Pancreas (tissue), 10 donors: ENCODE measurements around the gene NAT8L. TPM values are rescaled to one million over a fixed set of nuclear protein-coding genes. Genes with fewer than 3 reads are reported as not detected.
A peak's percentile ranks its signal among the peaks of the same experiment; 100 is the strongest.

Experiments
- ATAC-seq, 4 donors: fragments of 200-7000 bp; cut with Tn5 transposase; one replicate each; pipeline versions ENCODE4 v1.8.0 to v1.9.1; 2020; ENCODE audit warnings: mild to moderate bottlenecking in 4 of 4, moderate library complexity in 4 of 4
- DNase-seq, 6 donors: peaks; one replicate each; pipeline ENCODE4 v3.0.0-alpha.2; 2020
- FAIRE-seq: peaks from 2 replicates; lab custom pipeline; 2012; peaks lifted over from hg19 to GRCh38; lab: Jason Lieb, UNC
- H3K27ac ChIP-seq, 4 donors: fragments of 200-600 bp; sonication (generic); 1 replicate in 3 of 4; 2 replicates in 1 of 4; pipeline versions ENCODE4 v1.5.0 to v1.8.0; 2020
- H3K27me3 ChIP-seq, 4 donors: fragments of 200-600 bp; one replicate each; pipeline ENCODE4 v1.8.0; 2021
- H3K36me3 ChIP-seq, 3 donors: fragments of 200-600 bp; sonication (generic) in 1 of 3; one replicate each; pipeline versions ENCODE4 v1.5.0 to v1.8.0; 2020 to 2021
- H3K4me1 ChIP-seq, 3 donors: fragments of 200-600 bp; one replicate each; pipeline ENCODE4 v1.8.0; 2021
- H3K4me3 ChIP-seq, 4 donors: fragments of 200-600 bp; sonication (generic) in 2 of 4; one replicate each; pipeline versions ENCODE4 v1.5.0 to v1.8.0; 2020 to 2021
- H3K9me3 ChIP-seq, 4 donors: fragments of 200-600 bp; one replicate each; pipeline ENCODE4 v1.8.0; 2021
- WGBS, 2 donors: extraction: QIAGEN DNeasy Blood & Tissue Kit; methylation state at CpG; one replicate each; pipeline ENCODE4 v1.1.7; 2013; 5-methylcytosine and 5-hydroxymethylcytosine counted together
- intact Hi-C, 3 donors: fragments of 100-400 bp; cut with DNase I; formaldehyde crosslinking; loops; one replicate each; pipeline versions ENCODE4 v1.11.1 to v1.14.2; 2022
- polyA plus RNA-seq, 2 donors: library from polyadenylated mRNA; stranded (reverse); fragments of 200-250 nt; gene quantifications; one replicate each; pipeline ENCODE4 v1.2.3, GENCODE V29; 2013
- total RNA-seq, 6 donors: library from RNA; stranded (reverse); fragmentation: NEBNext Ultra II Directional in 4 of 6; extraction: Animal tissue kit (Norgen Biotek cat#: 25700) in 4 of 6; gene quantifications; one replicate each; pipeline versions ENCODE4 v1.2.1 to v1.2.4, GENCODE V29; 2021 to 2023
- TF ChIP-seq, protein P1 (sequence below), 4 donors: fragments of 200-600 bp; sonication (generic) in 3 of 4; IDR thresholded peaks; one replicate each; pipeline versions ENCODE4 v1.5.0 to v1.8.0; 2021; ENCODE audit warnings: antibody characterized with exemption in 4 of 4
- donor health status: healthy with polysubstance abuse.
- donor health status: DM: no; HTN: no; CAD: no; lungs with moderate emphysema.
- donor health status: DM: no; HTN: no; CAD: no.
- donor health status: control.
- donor health status: control.
- donor health status: Bipolar disorder and iron deficiency.
- donor health status: DM: yes; HTN: yes; CAD: no.
- donor health status: DM: no; HTN: no; CAD: no.
- donor health status: DM: no; HTN: no; CAD: no.
- donor health status: DM: yes; HTN: yes; CAD: no.

NAT8L gene
- total and polyA plus RNA-seq, 8 donors = 3.0 to 7.2 (median 4.8) TPM

DNA sequence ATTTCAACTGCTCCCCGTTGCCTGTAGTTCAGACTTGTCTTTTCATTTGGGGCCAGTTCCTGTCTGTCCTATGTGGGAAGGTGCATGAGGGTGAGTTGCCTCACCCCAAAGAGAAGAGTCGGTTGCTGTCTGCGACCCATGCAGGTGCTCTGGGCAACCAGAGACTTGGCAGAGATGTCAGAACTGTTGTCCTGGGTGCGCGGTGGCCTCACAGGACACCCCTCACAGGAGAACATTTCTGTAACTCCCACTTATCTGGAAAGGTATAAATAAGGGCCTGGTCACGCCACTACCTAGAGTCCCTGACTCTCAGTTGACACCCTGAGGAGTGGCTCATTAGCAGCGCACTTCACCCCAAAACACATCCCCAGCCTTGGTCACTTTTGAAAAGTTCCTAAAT is 9.7 kb upstream of the NAT8L start:
- H3K4me3 ChIP-seq = no peak overlapping the region
- H3K9me3 ChIP-seq = no peaks in the 10 kb centered on the region
- no peaks in the 10 kb centered on the region for H3K27me3 ChIP-seq
- no peak for FAIRE-seq
- TF ChIP-seq, protein P1, sequence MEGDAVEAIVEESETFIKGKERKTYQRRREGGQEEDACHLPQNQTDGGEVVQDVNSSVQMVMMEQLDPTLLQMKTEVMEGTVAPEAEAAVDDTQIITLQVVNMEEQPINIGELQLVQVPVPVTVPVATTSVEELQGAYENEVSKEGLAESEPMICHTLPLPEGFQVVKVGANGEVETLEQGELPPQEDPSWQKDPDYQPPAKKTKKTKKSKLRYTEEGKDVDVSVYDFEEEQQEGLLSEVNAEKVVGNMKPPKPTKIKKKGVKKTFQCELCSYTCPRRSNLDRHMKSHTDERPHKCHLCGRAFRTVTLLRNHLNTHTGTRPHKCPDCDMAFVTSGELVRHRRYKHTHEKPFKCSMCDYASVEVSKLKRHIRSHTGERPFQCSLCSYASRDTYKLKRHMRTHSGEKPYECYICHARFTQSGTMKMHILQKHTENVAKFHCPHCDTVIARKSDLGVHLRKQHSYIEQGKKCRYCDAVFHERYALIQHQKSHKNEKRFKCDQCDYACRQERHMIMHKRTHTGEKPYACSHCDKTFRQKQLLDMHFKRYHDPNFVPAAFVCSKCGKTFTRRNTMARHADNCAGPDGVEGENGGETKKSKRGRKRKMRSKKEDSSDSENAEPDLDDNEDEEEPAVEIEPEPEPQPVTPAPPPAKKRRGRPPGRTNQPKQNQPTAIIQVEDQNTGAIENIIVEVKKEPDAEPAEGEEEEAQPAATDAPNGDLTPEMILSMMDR (IDR thresholded peaks at IDR 0.05) = no peak
- ATAC-seq = no peak
- no peaks in the 10 kb centered on the region for H3K36me3 ChIP-seq
- WGBS, 2 donors = 88 to 90% methylated on average over 7 of the region's 7 CpGs
- H3K27ac ChIP-seq = no peak overlapping the region
- no peak for DNase-seq
- no peaks in the 10 kb centered on the region for H3K4me1 ChIP-seq
- intact Hi-C loops = no loop called here

DNA sequence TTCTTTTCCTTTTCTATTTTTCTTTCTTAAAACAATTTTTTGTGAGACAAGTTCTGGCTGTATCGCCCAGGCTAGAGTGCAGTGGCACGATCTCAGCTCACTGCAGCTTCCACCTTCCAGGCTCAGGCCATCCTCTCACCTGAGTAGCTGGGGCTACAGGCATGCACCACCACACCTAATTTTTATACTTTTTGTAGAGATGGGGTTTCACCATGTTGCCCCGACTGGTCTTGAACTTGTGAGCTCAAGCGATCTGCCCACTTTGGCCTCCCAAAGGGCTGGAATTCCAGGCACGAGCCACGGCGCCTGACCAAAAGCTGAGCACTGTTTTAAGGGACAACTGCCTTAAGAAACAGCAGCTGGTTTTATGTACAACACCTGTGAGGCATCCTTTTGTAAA is 9.3 kb upstream of the NAT8L start:
- DNase-seq (no peak), ATAC-seq (no peak), FAIRE-seq (no peak)
- no peaks in the 10 kb centered on the region for H3K27me3 ChIP-seq
- H3K27ac ChIP-seq = no peak overlapping the region
- intact Hi-C loops = no loop called here
- no peaks in the 10 kb centered on the region for H3K4me1 ChIP-seq
- TF ChIP-seq, protein P1 (IDR thresholded peaks at IDR 0.05) = no peak
- H3K4me3 ChIP-seq = no peak overlapping the region
- H3K9me3 ChIP-seq = no peaks in the 10 kb centered on the region
- no peaks in the 10 kb centered on the region for H3K36me3 ChIP-seq
- WGBS, 2 donors = 88 to 89% methylated on average over 7 of the region's 7 CpGs

DNA sequence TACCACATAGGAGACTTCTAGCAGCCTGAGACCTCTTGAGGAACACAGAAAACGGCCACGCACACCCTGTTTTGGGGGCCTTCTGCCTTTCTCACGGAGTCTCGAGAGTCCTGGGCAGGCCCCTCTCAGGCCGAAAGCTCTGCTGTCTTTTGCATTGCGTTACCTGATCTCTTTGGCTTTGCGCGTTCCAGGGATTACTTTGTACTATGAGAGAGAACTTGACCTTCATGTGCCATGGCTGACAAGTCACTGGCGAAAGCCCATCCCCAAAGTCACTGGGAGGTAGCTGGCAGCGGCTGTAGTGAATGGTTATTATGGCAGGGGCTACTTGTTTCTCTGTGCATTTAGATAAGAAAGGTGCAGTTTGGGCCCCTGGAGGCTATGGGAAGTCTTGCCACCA is 8.0 kb upstream of the NAT8L start:
- intact Hi-C loops = no loop called here
- TF ChIP-seq, protein P1 (IDR thresholded peaks at IDR 0.05) = no peak
- H3K36me3 ChIP-seq = no peaks in the 10 kb centered on the region
- ATAC-seq (no peak), DNase-seq (no peak), FAIRE-seq (no peak)
- 78% methylated on average over 10 of the region's 10 CpGs for WGBS, 2 donors
- H3K27ac ChIP-seq = no peak overlapping the region
- no peaks in the 10 kb centered on the region for H3K27me3 ChIP-seq
- no peaks in the 10 kb centered on the region for H3K9me3 ChIP-seq
- H3K4me3 ChIP-seq = no peak overlapping the region
- no peaks in the 10 kb centered on the region for H3K4me1 ChIP-seq

DNA sequence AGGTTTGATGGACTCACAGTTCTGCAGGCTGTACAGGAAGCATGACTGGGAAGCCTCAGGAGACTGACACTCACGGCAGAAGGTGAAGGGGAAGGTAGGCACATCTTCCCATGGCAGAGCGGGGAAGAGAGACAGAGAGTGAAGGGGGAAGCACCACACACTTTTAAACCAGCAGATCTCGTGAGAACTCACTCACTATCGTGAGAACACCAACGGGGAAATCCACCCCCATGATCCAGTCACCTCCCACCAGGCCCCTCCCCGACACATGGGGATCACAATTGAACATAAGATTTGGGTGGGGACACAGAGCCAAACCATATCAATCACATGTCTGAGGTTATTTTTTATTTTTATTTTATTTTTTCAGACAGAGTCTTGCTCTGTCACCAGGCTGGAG is 4.9 kb upstream of the NAT8L start:
- ATAC-seq (no peak), DNase-seq (no peak), FAIRE-seq (no peak)
- intact Hi-C loops = no loop called here
- Histone ChIP-seq H3K27me3 (no peaks in the 10 kb centered on the region), H3K36me3 (no peaks in the 10 kb centered on the region), H3K4me1 (no peaks in the 10 kb centered on the region), H3K27ac (no peak overlapping the region), H3K9me3 (no peaks in the 10 kb centered on the region), H3K4me3 (no peak overlapping the region)
- 75 to 81% methylated on average over 6 of the region's 6 CpGs for WGBS, 2 donors
- TF ChIP-seq, protein P1 (IDR thresholded peaks at IDR 0.05) = no peak

DNA sequence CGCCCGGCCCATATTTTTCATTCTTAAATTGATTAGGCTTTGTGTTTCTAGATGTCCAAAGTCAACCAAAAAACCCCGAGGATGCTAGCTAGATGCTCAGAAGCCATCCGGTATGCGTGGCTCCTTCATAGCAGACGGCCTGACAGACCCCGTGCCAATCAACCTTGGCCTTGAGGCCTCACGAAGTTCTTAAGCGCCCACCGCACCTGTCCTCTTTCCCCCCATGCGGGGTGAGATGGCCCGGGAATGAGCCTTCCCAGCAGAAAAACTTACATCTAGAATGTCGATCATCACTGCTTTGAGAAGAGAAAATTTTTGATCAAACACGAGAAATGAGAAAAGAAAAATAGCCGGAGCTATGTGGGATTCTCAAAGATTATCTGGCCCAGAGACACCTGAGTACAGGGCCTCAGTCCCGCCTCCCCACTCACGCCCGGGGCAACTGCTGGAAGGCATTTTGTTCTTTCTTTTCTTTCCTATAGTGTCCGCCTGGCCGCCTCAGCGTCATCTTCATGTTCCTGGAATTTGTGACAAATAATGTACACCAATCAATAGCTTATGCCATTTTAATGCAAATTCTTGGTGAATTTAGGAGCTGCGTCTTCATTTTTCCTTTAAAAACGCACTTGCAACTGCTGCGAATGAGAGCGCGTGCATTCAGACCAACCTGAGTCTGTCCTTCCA is 1.6 kb upstream of the NAT8L start:
- ATAC-seq (no peak), FAIRE-seq (no peak), DNase-seq (peak in 1 of 6 donors; percentile 45)
- H3K4me3 ChIP-seq = no peak overlapping the region
- intact Hi-C loops = no loop called here
- TF ChIP-seq, protein P1 (IDR thresholded peaks at IDR 0.05) = no peak
- H3K9me3 ChIP-seq = no peaks in the 10 kb centered on the region
- 85% methylated on average over 26 of the region's 26 CpGs for WGBS, 2 donors
- no peaks in the 10 kb centered on the region for H3K27me3 ChIP-seq
- H3K27ac ChIP-seq = no peak overlapping the region
- no peaks in the 10 kb centered on the region for H3K36me3 ChIP-seq
- no peaks in the 10 kb centered on the region for H3K4me1 ChIP-seq
